NCI-H2227 treated with DMSO at 0.1 percent for 48 hours (cell line): ENCODE data around the gene FBXO15.

Source experiments
- DNase-seq: peaks from one replicate; lab custom pipeline; 2025; lab: John Stamatoyannopoulos, UW

FBXO15 gene

DNA sequence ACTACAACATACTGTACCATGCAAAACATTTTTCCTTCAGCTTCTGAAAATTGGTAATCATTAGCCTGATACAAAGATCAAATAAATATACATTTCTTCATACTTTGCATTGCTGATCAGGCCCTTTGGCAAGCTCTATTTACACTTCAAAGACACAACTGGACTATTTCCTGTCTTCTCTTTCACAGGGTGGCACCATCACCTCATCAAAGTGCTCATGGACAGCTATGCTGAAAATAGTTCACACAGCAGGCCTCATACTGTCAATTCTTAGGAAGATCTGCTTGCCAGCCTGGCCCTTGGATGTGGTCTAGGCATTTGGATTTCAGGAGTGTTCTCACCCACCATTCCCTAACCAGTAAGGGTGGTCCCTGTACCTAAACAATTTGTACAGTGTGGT is 33.9 kb downstream of the FBXO15 start:
- DNase-seq = no peak

DNA sequence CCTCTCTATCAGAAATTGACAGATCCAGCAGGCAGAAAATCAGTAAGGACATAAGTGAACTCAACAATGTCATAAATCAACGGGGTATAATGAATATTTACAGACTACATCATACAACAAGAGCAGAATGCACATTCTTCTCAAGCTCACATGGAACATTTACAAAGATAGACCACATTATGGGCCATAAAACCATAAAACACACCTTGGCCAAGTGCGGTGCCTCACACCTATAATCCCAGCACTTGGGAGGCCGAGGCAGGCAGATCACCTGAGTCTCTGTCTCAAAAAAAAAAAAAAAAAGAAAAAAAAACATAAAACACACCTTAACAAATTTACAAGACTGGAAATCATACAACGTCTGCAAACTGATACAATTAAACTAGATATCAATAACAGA is 36.7 kb downstream of the FBXO15 start:
- DNase-seq = no peak

DNA sequence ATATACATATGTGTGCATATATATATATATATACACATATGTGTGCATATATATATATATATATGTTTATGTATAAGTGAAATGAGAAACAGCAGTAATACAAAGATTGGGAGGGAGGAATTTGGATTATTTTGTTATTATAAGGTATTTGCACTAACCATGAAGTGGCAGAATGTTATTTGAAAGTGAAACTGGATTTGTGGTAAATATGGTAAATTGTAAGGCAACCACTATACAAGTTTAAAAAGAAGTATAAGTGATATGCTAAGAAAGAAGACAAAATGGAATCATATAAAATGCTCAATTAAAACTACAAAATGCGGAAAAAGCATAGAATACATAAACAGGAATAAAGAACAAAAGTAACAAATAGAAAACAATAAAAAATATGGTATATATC is 37.5 kb downstream of the FBXO15 start:
- no peak for DNase-seq

DNA sequence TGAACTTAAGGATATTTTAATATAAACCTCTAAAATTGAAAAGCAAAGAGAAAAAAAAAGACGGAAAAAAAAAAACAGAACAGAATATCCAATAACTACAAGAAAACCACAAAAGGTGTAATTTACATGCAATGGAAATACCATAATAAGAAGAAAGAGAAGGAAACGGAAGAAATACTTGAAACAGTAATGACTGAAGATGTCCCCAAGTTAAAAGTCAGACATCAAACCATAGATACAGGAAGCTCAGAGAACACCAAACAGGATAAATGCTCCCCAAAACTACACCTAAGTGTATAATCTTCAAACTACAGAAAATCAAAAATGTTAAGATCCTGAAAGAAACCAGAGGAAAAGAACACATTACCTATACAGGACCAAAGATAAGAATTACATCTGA is 39.2 kb downstream of the FBXO15 start:
- DNase-seq = no peak

DNA sequence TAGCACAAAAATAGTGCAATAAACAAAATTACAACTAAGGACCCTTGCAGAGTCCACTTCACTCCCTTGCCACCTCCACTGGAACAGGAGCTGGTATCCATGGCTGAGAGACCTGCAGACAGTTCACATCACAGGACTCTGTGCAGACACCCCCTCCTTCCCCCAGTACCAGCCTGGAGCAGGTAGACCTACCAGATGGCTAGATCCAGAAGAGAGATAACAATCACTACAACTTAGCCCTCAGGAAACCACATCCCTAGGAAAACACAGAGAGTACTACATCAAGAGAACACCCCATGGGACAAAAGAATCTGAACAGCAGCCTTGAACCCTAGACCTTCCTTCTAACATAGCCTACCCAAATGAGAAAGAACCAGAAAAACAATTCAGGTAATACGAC is 49.8 kb downstream of the FBXO15 start:
- DNase-seq = no peak

DNA sequence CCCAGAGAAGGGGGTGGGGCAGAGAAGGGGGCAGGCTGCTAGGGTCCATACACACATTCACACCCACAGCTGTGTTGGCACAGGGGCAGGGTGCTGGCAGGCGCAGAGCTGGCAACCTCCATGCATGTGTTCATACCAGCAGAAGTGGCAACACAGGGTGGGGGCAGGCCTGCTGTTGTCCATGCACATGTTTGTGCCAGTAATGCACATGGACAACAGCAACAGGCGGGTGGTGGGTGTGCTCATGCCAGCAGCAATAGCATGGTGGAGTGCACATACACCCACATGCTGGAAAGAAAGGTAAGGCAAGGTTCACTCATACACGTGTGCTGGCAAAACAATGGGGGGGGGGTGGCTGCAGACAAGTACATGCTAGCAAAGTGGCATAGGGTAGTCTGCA is 54.7 kb downstream of the FBXO15 start:
- no peak for DNase-seq

DNA sequence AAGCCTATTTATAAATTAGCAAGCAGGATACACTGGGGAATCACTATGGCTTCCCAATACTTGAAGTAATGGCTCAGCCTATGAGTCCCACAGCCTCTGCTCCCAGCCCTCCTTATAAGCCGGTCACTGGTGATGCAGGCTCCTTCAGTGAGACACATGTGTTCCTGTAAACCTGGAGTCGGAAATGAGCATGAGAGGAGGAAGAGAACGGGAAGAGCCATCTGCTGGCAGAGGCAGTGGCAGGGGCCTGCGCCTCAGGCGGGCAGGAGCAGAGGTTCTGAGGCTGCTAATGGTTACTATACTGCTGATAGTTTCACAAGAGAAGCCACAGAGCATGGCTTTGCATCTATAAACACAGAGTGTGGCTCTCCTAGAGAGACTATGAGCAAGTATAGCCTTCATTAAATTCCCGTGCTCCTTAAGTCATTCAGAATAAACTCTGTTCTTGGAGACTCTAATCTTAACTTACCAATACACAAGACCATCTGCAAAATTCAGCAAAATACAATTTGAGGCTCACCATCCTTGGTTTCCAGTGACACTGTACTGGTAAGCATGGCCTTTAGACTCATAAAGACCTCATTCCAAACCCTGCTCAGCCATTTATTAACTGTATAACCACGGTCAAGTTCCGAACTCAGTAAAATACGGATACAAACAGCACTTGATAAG is 63.3 kb downstream of the FBXO15 start:
- DNase-seq = no peak

DNA sequence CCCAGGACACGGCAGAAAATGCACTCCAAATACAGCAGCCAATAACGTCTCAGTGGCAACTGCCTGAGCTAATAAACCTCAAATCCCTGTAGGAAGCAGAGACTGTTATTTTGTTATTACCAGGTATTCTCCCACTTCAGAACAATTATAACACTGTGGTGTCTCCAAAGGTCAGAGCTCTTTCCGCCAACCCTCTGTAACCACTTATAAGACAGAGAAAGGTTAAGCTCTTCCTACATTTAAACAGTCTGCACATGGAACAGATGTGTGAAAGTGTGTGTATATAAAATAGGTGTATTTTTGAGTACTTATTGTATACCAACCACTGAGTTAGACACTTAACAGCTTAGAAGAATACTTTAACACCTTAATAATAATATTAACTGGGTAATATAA is 64.1 kb downstream of the FBXO15 start:
- DNase-seq = peak; percentile 5

DNA sequence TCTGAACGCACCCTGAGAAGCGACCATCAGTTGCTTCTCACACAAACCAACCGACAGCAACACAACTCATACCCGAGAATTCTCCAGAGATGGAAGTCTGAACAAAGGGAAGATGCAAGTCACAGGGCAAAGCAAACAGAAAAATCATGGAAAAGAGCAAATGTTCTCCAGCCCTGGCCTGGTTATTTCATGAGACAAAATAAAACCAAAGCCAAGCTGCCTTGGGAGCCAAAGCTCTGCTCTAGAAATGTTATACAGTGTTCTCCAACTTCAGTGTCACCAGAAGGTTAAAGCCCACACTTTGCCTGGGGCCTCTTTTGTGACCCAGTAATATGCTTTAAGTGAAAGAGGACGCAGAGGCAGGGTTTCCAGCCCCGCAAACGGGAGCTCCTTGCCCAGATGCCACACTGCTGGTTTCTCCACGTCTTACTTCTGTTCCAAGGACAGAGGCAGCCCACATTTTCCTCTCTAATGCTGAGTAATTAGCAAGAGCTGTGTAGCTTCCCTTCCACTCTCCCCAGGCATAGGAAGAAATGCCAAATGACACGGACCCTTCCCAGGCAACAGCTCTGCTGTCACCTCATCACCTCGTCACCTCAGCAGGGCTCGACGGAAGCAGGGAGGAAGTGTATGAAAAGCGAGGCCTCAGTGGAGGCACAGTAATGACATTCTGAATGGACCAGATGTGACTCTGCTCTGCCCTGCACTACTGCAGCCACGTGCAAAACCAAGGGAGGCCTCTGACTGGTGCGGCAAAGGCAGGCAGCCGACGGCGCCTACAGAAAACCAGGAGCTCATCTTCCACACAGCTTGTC is 64.7 kb downstream of the FBXO15 start:
- DNase-seq = no peak

DNA sequence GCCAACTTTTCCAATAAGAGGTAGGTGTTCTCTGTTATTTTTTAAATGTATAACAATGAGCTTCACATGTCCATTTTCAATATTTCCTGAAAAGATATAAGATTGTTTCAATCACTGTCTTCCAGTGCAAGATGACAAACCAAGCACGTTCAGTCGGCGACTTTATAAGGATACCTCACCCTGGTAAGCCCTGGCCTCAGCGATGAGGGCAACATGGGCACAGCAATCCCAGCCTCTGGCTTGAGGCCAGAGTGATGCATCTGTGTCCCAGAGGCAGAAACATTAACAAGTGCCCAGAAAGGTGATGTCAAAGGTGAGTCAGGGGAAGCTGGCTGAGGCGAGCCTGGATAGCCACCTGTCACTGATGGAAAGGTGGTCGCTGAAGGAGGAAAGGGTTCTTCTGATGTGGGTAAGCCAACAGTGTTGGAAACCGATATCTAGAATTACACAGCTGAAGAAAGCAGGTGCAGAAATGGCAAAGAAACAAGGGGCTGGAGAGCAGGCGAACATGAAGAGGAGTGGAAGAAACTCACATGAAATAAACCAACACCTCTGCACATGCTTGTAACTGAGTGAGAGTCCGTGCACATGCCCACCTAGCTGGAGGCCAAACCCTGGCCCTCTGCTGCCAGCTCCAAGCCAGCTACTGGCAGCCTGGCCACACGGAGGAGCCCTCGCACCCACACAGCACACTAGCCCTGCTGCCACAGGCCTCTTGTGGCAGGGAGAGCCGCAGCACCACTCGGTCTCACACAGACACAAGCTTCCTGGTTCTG is 65.5 kb downstream of the FBXO15 start:
- DNase-seq = no peak

DNA sequence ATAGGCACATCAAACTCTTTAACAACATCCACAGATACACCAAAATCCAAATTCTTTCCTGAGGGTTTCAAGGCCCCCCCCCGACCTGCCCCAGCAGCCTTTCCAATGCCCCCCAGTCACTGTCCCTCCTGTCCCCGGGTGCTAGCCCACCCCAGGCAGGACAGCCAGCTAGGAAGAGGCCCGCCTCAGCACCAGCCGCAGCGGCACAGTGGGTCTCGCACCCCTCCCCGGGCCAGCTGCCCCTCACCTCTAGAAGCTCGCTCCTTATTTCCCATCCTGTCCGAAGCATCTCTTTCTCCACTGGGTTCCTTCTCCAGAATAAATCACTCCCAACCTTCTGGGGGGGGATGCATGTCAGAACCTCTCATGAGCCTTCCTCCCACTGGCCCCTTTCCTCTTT is 69.4 kb downstream of the FBXO15 start:
- DNase-seq = no peak

DNA sequence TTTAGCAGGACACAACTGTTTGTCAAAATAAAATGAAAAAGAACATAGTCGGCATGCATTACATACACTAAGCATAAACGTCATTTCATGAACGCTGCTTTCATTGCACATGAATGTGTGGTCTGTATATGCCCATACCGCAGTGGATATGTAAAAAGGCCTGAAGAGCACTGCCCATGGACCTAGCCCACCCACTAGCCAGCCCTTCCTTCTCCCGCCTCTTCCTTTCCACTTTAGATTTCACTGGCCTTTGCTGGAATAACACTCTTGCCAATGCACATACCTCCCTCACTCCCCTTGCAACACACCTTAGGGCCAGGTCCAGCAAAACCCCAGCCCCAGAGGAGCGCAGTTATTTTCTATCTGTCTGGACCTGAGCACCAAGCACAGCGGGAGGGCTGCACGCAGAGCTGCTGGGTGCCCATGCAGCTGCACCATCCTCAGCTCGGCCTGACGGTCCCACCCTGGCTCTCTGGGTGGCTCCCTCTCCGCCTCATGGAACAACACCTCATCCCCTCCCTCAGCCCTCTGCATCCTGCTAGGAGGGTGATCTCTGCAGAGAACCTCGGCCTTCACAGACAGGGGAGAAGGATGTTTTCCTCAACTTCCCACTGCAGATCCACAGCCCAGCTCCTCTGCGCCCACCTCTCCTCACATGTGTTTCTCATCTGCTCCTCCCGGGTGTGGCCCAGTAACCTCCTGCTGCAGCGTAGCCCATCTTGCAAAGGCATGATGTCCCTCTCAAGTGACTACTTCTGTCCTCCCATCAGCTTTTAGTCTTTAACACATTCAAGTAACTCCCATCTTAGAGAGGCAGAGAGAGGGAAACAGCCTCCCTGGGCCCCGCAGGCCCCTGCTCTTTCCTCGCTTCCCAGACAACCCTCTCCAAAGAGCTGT is 72.7 kb downstream of the FBXO15 start:
- DNase-seq = no peak

DNA sequence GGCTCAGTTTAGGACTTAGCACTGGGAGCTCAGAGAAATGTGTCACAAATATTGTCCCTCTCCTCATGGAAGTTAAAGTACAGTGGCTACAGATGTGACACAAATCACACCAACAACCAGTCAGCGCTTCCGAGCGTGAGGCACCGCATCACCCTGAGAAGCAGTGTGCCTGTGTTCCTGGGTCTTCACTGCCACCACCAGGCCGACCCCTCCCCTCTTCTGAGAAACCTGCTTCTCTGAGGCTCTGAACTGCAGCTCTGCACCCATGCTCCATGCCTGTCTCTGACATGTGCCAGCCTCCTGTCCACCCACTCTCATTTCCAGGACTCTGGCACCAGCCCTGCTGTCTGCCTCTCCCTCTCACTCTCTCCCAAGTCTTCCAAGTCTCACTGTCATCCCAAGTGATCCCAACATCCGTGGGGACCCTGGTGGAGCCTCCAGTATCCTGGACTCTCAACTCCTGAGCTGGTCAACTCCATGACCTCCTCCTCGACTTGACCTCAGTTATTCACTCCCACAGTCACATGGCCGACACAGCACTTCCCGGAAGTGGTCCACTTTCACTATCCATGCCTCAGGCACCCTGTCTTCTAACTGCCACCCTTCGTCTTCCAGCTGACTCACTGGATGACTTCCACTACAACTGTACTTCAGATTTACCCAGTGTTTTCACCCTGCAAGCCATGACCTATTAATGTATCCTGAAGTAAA is 73.5 kb downstream of the FBXO15 start:
- no peak for DNase-seq

DNA sequence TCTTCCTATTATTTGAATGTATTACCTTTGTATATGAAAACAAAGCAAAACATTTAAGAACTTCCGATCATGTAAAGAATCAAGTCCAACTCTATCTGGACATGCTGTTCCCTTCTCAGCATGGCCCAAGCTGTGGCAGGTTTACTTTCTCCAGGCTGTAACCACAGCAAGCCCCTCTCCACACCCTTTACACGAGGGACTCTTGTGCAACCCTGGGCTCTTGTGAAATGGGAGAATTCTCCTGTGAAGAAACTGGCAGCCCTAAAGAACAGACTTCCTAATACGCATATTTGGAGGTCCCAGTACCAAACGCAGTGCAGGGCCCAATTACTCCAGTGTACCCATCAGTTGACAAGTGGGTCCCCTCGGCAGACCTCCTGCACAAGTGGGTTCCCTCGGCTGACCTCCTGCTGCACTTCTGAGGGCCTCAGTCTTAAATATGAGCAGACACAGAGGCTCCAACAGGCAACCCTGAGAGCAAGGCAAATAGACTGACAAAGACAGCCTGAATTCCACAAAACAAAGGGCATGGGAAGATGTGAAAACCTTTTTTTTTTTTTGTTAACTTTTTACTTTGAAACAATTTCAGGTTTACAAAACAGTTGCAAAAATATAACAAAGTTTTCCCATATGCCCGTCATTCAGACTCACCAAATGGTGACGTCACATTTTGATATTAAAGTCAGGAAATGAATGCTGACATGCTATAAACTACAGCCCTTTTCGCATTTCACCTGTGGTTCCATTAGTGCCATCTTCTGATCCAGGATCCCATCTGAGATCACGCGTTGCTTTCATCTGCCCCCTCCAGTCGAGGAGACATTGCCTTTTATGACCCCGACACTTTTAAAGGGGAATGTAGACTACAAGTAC is 78.2 kb downstream of the FBXO15 start:
- DNase-seq = no peak

DNA sequence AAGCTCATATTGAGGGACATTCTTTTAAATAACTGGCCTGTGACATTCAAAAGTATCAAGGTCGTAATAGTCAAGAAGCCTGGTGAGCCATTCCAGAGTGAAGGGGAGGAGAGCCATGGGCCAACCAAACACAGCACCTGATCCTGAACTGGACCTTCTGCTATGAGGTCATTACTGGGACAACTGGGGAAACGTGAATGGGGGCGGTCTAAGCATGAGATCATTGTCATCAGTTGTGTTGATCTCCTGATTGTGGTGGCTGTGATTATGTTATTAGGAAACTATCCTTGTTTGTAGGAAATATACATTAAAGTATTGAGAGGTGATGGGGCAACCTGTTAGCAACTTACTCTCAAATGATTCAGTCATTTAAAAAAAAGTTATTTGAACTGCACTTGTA is 79.3 kb downstream of the FBXO15 start:
- no peak for DNase-seq

DNA sequence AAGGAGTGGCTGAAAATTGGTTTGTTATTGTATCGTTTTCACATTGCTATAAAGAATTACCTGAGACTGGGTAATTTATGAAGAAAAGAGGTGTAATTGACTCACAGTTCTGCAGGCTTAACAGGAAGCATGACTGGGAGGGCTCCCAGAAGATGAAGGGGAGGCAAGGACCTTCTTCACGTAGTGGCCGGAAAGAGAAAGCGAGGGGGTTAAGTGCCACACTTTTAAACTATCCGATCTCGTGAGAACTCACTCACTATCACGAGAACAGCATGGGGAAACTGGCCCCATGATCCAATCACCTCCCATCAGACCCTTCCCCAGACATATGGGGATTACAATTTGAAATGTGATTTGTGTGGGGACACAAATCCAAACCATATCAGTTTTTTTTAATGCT is 81.6 kb downstream of the FBXO15 start:
- DNase-seq = no peak

DNA sequence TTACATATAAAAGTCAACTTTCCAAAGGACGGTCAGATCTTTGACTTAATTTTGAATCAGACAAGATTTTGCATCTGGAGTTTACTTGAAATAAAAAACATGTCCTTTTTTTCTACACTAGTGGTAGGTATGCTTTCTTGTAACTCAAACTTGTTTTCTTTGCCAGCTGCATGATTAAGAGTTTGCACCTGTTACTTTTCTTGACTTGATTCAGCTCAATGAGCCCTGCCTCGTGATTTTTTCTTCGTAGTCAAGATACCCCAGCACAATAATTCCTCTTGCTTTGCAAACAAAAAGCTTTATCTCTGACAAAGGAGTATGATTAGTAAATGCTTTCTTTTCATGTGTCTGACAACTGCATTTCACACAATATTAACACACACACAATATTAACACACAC is 82.3 kb downstream of the FBXO15 start:
- no peak for DNase-seq

DNA sequence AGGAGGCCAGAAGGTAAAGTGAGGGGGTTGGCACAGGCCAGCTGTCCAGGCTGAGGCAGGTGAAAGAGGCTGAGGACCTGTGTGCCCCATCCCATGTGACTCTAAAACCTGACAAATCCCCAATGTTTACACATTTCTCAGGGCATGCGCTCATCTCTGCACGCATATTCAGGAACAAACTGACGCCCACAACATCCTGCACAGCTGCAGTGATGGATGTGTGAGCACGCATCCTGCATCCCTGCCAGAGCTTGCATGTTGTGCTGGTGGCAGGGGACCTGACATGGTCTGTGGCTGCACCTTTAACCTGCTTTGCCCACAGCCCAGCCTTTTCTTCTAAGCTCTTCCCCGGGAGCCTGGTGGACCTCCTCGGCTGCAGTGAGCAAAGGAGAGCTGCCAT is 83.1 kb downstream of the FBXO15 start:
- no peak for DNase-seq

DNA sequence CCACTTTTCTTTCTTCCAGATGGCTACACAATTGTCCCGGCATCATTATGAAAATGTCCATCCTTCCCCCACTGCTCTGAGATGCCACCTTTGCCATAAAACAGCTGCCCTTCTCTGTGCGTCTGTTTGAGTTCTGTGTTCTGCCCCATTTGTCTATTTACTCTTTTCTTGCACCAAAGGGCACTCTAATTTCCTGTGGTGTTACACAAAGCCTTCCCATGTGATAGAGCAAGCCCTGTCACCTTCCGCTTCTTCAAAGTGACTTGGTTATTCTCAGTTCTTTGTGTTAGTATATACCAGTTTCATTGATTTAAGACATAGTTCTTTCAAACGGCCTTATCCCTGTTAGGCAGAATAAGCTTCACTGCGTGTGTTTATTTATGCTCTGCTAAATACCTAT is 84.1 kb downstream of the FBXO15 start:
- DNase-seq = no peak

DNA sequence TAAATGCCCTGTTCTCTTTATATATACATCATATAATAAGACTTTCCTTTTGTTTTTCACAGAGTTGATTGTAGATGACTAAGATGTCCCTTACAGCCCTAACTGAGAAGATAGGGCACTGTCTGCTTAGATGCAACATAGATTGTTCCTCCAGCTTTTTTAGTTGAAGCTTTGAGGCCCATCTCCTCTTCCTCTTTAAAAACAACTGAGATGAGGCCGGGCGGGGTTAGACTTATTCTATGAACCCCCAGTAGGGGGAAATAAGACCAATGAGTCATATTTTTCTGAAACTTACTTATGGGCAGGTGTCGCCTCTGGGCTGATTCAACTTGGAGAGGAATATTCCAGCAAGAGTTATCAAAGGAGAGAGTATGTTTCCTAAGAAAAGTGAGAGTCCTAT is 84.6 kb downstream of the FBXO15 start:
- no peak for DNase-seq
